Ecto neural progenitor cell (in vitro differentiated cells): ENCODE data around the gene ESPN.
A peak's percentile ranks its signal among the peaks of the same experiment; 100 is the strongest.

Experiments
- DNase-seq: peaks from one replicate; pipeline ENCODE4 v3.0.0-alpha.2; 2018; ENCODE audit warnings: low spot score

ESPN gene

DNA sequence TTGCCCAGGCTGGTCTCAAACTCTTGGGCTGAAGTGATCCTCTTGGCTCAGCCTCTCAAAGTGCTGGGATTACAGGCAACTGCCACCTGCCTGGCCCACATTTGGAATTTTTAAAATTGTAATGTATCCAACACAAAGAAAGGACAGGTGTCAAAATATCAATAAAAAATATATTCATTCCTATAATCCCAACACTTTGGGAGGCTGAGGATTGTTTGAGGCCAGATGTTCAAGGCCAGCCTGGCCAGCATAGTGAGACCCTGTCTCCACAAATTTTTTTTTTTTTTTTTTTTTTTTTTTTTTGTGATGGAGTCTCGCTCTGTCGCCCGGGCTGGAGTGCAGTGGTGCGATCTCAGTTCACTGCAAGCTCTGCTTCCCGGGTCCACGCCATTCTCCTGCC, 14.8 kb upstream of the ESPN start:
- no peak for DNase-seq

DNA sequence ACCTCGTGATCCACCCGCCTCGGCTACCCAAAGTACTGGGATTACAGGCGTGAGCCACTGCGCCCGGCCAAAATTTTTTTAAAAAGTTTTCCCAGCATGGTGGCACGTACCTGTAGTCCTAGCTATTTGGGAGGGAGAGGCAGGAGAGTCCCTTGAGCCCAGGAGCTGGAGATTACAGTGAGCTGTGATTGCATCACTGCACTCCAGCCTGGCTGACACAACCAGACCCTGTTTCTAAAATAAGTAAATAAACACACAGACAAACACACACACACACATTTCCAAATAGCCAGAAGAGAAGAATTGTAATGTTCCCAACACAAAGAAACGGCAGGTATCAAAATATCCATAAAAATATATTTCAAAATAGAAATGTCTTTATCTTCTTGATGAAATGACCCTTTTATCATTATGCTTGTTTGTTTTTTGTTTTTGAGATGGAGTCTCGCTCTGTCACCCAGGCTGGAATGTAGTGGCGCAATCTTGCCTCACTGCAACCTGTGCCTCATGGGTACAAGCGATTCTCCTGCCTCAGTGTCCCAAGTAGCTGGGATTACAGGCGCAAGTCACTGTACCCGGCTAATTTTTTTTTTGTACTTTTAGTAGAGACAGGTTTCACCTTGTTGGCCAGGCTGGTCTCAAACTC, 14.2 kb upstream of the ESPN start:
- DNase-seq, result no peak

DNA sequence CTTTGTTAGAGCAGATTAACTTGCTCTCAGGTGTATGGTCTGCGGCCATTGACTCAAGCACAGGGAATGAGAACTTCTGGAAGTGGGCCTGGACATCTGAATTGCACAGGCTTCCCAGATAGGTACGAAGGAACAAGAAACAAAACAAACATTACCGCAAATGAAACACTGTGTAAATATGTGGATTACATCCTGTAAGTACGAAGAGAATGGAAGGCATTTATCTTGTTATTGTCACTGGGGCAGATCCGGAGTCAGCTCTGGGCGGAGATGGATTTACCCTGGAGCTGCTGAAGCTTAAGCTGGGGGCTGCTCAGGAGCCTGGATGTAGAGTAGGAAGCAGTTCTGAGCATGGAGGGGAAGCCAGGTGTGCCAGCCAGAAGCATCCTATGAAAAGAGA, 11.7 kb upstream of the ESPN start:
- DNase-seq, result no peak

GRCh38 chr1:6414443-6414844, 10.1 kb upstream of the ESPN start:
- DNase-seq, result peak; percentile 81

GRCh38 chr1:6414881-6415626, 9.5 kb upstream of the ESPN start:
- no peak for DNase-seq

DNA sequence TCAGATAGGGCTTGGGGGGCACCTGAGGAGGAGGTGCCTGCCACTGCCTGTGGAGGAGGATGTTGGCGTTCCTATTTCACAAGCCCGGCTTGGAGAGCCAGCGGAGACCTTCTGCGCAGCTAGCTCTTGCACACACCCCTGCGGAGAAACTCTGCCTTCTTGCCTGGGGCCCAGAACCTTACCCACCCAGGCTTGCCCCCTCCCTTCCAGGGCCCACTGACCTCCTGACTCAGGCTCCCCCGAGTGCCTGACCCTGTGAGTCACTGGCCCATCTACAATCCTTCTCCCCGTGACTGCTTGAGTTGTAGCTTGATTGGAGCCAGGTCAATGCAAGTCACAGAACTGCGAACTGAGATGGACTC, 8.3 kb upstream of the ESPN start:
- no peak for DNase-seq

DNA sequence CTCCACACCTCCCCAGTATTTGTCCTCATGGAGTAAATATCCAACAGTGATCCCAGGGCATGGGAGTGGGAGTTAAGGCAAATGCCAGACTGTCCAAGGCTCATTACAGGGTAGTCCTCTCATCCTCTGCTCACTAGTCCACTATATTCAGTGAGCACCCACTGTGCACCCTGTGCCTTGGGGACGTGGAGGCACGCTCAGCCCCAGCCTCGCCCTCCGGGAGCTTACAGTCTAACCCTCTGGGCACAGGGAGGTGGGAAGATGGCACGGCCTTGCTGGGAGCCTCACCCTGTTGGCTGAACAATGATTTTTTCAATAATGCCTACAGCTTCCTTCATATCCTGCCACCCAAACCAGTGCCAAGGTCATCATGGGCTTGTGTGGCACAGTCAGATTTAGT, 7.7 kb upstream of the ESPN start:
- no peak for DNase-seq

- no peak for DNase-seq
Measured at GRCh38 chr1:6417961-6418667, 6.5 kb upstream of the ESPN start.

GRCh38 chr1:6418668-6419396, 5.7 kb upstream of the ESPN start:
- peak; percentile 56 for DNase-seq

GRCh38 chr1:6419397-6419803, 5.2 kb upstream of the ESPN start:
- peak; percentile 72 for DNase-seq

- DNase-seq, result peak; percentile 71
Measured at GRCh38 chr1:6419804-6420453, 4.6 kb upstream of the ESPN start, which contains the start of gene HES2. HES2 (minus strand) TSS chr1:6419919; CDS start chr1:6419820, 99 bp downstream.

DNA sequence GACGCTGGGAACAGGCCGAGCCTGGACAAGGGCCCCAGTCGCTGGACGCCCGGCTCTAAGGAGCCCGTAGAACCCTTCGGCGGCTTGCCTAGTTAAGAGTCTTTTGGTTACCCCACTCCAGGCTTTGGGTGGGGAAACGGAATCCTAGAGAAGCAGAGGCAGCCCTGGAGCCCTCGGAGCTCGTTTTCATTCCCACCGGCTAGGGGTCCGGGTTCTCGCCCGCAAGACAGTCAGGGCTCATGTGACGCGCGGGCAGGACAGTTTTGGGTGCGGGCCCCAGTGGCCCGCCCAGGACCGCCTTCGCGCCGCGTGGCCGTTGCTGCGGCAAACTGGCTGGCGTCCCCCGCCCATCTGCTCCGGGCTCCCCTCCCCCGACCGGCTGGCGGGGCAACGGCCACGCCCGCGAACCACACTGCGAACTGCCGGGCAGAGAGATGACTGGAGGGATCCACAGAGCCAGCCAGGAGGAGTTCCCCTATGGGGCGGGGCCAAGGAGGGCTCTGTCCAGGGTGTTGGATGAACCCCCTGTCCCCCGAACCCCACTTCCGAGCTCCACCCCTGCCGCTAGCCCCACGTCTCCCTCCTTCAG, 4.0 kb upstream of the ESPN start:
- DNase-seq, result peak; percentile 70

- no peak for DNase-seq
Measured at GRCh38 chr1:6421266-6421665, 3.3 kb upstream of the ESPN start.

- DNase-seq, result peak; percentile 79
Measured at GRCh38 chr1:6423321-6423999, 1.1 kb upstream of the ESPN start.

DNA sequence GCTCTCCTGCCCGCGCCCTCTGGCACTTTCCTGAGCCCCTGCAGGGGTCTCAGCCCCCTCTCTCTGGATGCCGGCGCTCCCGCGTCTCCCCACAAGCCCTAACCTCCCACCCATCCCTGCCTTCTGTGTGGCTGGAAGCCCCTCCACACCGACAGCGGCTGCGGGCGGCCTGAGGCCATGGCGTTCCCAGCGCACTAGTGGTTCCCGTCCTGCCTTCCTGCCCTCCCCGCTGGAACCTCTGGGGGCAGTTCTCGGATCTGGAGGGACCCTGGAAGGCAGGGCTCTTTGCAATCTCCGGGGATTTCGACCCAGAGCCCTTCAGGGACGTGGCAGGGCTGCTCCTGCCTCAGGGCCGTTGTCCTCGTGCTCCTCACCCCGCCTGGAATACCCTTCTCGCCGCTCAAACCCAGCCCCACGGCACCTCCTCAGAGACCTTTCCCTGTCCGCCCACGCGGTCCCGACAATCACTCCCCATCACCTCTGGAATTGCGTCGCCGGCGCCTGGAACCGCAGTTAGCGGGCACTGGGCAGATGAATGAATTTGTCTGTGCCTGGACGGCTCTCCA, 493 bp upstream of the ESPN start:
- DNase-seq, result peak; percentile 67

GRCh38 chr1:6425658-6426057, 1.1 kb downstream of the ESPN start:
- peak; percentile 40 for DNase-seq

DNA sequence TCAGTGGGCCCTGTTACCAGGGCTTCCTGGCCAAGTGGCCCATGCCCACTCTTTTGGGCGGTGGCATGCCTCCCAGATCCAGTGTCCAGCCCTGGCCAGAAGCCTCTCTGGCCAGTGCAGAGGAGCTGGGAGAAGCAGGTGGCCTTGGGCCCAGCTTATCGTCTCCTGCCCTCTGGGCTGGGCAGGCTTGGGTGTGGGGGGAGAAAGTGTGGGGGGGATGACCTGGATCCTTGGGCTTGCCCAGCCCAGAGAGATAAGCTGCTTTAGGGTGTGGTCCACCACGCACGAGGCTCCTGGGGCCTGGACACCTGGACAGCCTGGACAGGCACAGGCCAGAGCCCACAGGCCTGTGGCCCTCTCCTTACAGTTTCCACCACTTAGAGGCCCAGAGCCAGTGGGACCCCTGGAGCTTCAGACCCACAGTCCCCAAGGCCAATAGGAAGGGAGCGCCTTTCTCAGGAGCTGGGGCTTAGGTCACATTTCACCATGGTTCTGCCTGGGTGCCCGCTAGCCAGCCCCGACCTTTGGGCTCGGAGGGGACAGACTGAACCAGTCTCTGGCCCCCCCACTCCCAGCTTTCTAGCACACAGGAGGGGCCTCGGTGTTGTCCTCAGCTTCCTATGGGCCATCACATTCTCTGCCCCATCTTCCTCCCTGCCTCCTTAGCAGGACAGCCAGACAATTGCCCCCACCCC, 1.8 kb downstream of the ESPN start:
- DNase-seq, result peak; percentile 41

DNA sequence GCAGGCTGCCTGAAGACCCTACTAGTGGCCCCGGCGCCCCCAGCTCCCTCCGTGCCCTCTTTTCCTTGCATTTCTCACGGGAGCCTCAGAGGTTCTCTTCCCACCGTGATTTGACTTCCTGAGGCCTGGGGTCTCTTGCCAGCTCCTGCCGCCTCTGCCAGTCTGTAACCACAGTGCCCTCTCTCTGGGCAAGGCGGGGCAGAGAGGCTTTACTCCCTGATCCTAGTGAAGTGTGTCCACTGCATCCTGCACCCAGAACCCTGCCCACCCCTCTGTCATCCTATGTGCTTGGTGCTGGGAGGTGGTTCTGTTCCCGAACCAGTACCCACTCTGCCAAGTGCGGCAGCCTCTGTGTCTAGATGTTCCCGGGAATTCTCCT, 2.4 kb downstream of the ESPN start:
- no peak for DNase-seq

- no peak for DNase-seq
Measured at GRCh38 chr1:6427441-6428390, 3.1 kb downstream of the ESPN start.
